K562 (cell line): ENCODE measurements around the gene GAK. TPM values are rescaled to one million over a fixed set of nuclear protein-coding genes. Genes with fewer than 3 reads are reported as not detected.

Experiments
- ATAC-seq: fragments of 200-7000 bp; cut with Tn5 transposase; 3 replicates; pipeline ENCODE4 v1.9.1; 2020; ENCODE audit warnings: moderate library complexity
- BruUV-seq: library from RNA; stranded (reverse); fragments of 400-500 nt; replicated peaks from 2 replicates; lab custom pipeline; 2021; lab: Mats Ljungman, UMichigan
- CTCF ChIA-PET: fragments of 300-600 bp; formaldehyde crosslinking; extraction: SDS; loops from one replicate; lab custom pipeline; 2021; ENCODE audit warnings: low intra/inter-chr PET ratio; lab: Yijun Ruan, JAX
- POLR2A ChIA-PET: fragments of 300-600, 350-650 bp; sonication (Branson Sonifier 250); formaldehyde crosslinking; extraction: SDS; loops from one replicate; lab custom pipeline; 2021; ENCODE audit warnings: antibody characterized with exemption, inconsistent platforms; lab: Yijun Ruan, JAX
- DNase-seq, 4 experiments: peaks; one replicate each; pipeline versions ENCODE4 v3.0.0 to v3.0.0-alpha.2; 2011 to 2018; ENCODE audit warnings: low spot score in 3 of 4, mixed read lengths in 3 of 4; ENCODE audit errors: extremely low read depth in 1 of 4
- FAIRE-seq: peaks from 2 replicates; lab custom pipeline; 2011; peaks lifted over from hg19 to GRCh38; lab: Jason Lieb, UNC
- H2AFZ ChIP-seq: 2 replicates; pipeline ENCODE4 v1.6.0; 2011; ENCODE audit warnings: low read depth, low read length, control low read depth, inconsistent platforms
- H3K27ac ChIP-seq: fragments of 200-600 bp; 3 replicates; pipeline ENCODE4 v1.8.0; 2011; ENCODE audit warnings: low read depth, mild to moderate bottlenecking, control low read depth, inconsistent platforms, low read length, moderate library complexity, mixed read lengths; ENCODE audit errors: extremely low read depth
- H3K27me3 ChIP-seq, 2 experiments: fragments of 300-600 bp in 1 of 2; 2 replicates in 1 of 2; 3 replicates in 1 of 2; pipeline versions ENCODE4 v1.6.0 to v1.8.0; 2011; ENCODE audit warnings: inconsistent platforms in 2 of 2, low read length in 2 of 2, mild to moderate bottlenecking in 1 of 2, mixed read lengths in 1 of 2, moderate library complexity in 1 of 2; ENCODE audit not compliant: control insufficient read depth in 2 of 2, insufficient read depth in 2 of 2
- H3K36me3 ChIP-seq: fragments of 300-600 bp; 3 replicates; pipeline ENCODE4 v1.8.0; 2011; ENCODE audit warnings: mild to moderate bottlenecking, low read length, inconsistent platforms; ENCODE audit not compliant: control insufficient read depth, insufficient read depth
- H3K4me1 ChIP-seq, 2 experiments: fragments of 200-600 bp in 1 of 2; replicated peaks in 1 of 2; 2 replicates in 1 of 2; 3 replicates in 1 of 2; pipeline versions ENCODE4 v1.5.1 to v1.8.0; 2011; ENCODE audit warnings: inconsistent platforms in 2 of 2, low read length in 2 of 2, mild to moderate bottlenecking in 1 of 2, mixed read lengths in 1 of 2, moderate library complexity in 1 of 2; ENCODE audit not compliant: control insufficient read depth in 2 of 2, insufficient read depth in 2 of 2
- H3K4me2 ChIP-seq: 2 replicates; pipeline ENCODE4 v1.6.1; 2011; ENCODE audit warnings: low read length, control low read depth, inconsistent platforms, mixed read lengths; ENCODE audit not compliant: insufficient read depth
- H3K4me3 ChIP-seq: fragments of 200-600 bp; sonication (generic), shearing (Covaris generic); 2 replicates; pipeline ENCODE4 v1.5.1; 2016; ENCODE audit warnings: control low read depth, inconsistent platforms
- H3K79me2 ChIP-seq: fragments of 200-600 bp; 3 replicates; pipeline ENCODE4 v1.8.0; 2011; ENCODE audit warnings: low read length, inconsistent platforms; ENCODE audit not compliant: control insufficient read depth, insufficient read depth
- H3K9ac ChIP-seq, 2 experiments: 2 replicates each; pipeline versions ENCODE4 v1.6.0 to v1.6.1; 2011; ENCODE audit warnings: low read depth in 2 of 2, low read length in 2 of 2, control low read depth in 1 of 2, inconsistent platforms in 1 of 2, mild to moderate bottlenecking in 1 of 2, mixed read lengths in 1 of 2; ENCODE audit not compliant: insufficient read depth in 1 of 2
- H3K9me1 ChIP-seq: one replicate; pipeline ENCODE4 v1.6.0; 2011; ENCODE audit warnings: inconsistent platforms, mild to moderate bottlenecking, low read length, moderate library complexity; ENCODE audit not compliant: control insufficient read depth, insufficient read depth
- H3K9me3 ChIP-seq: replicated peaks from 2 replicates; pipeline ENCODE4 v1.5.1; 2011; ENCODE audit warnings: low read depth, low read length, inconsistent platforms; ENCODE audit not compliant: control insufficient read depth, insufficient read depth
- H4K20me1 ChIP-seq: replicated peaks from 2 replicates; pipeline ENCODE4 v1.6.1; 2011; ENCODE audit warnings: low read length, inconsistent platforms, mixed read lengths; ENCODE audit not compliant: control insufficient read depth, insufficient read depth
- BRD9 ChIP-seq: fragments of 450-650 bp; IDR thresholded peaks from 2 replicates; pipeline ENCODE4 v1.6.1; 2018; ENCODE audit warnings: low read depth; ENCODE audit not compliant: partially characterized antibody
- EZH2 ChIP-seq: IDR thresholded peaks from 2 replicates; pipeline ENCODE4 v1.6.1; 2012; ENCODE audit warnings: low read depth, mild to moderate bottlenecking, inconsistent platforms, low read length, borderline replicate concordance
- IRF1 ChIP-seq: sonication (generic); formaldehyde crosslinking; IDR thresholded peaks from 2 replicates; pipeline ENCODE4 v1.8.0; 2022; ENCODE audit warnings: missing genetic modification reagents, mild to moderate bottlenecking, borderline replicate concordance
- POLR2G ChIP-seq: fragments of 200-400 bp; formaldehyde crosslinking; IDR thresholded peaks from 2 replicates; pipeline ENCODE4 v1.6.1; 2017; ENCODE audit warnings: low read depth, mild to moderate bottlenecking, antibody characterized with exemption, low read length, moderate library complexity
- PRMT5 ChIP-seq: sonication (generic); formaldehyde crosslinking; IDR thresholded peaks from 2 replicates; pipeline ENCODE4 v1.5.0; 2020; ENCODE audit warnings: missing genetic modification reagents
- WGBS: fragments of 100-300 bp; shearing (Covaris generic); methylation state at CpG from one replicate; pipeline ENCODE4 v1.1.6; 2016; ENCODE audit warnings: low coverage, mixed read lengths; ENCODE audit not compliant: insufficient coverage; ENCODE audit errors: missing lambda C conversion rate; 5-methylcytosine and 5-hydroxymethylcytosine counted together
- in situ Hi-C: fragments of 300-500 bp; cut with MboI; formaldehyde crosslinking; loops from 4 replicates; pipeline ENCODE4 v1.15.0; 2018; ENCODE audit warnings: inconsistent platforms, mixed read lengths
- intact Hi-C: fragments of 100-400 bp; cut with micrococcal nuclease; formaldehyde crosslinking; loops from 2 replicates; pipeline ENCODE4 v1.14.2; 2022
- polyA plus RNA-seq, 8 experiments: library from polyadenylated mRNA; depleted of rRNA in 4 of 8; stranded (reverse) in 5 of 8; unstranded in 3 of 8; fragments of >200 nt; fragmentation: Nextera tagmentation in 2 of 8; fragmentation: Illumina TruSeq in 1 of 8; extraction: Ambion mirVana in 2 of 8; extraction: Trizol in 1 of 8; gene quantifications; 2 replicates each; pipeline versions ENCODE4 v1.2.1 to v1.2.3, GENCODE V29; 2011 to 2014; ENCODE audit warnings: inconsistent platforms in 1 of 8, missing spikeins in 1 of 8
- total RNA-seq, 7 experiments: library from RNA; depleted of rRNA in 6 of 7; stranded (reverse); fragments of >200 nt in 6 of 7; fragmentation: Illumina TruSeq in 2 of 7; extraction: Trizol in 2 of 7; gene quantifications; 2 replicates each; pipeline versions ENCODE4 v1.2.1 to v1.2.3, GENCODE V29; 2011 to 2021; ENCODE audit warnings: low replicate concordance in 1 of 7
- TF ChIP-seq, protein P1 (sequence below): fragments of 250-450 bp; sonication (Bioruptor Pico); IDR thresholded peaks from 2 replicates; pipeline ENCODE4 v1.4.0; 2020; ENCODE audit warnings: mild to moderate bottlenecking
- TF ChIP-seq, protein P2 (sequence below): sonication (generic); formaldehyde crosslinking; IDR thresholded peaks from 2 replicates; pipeline ENCODE4 v1.8.0; 2022; ENCODE audit warnings: mild to moderate bottlenecking, missing genetic modification reagents
- TF ChIP-seq, protein P3 (sequence below): fragments of 450-650 bp; formaldehyde crosslinking; IDR thresholded peaks from 2 replicates; pipeline ENCODE4 v1.4.0; 2022; ENCODE audit warnings: mild to moderate bottlenecking, moderate library complexity
- TF ChIP-seq, protein P4 (sequence below): fragments of 250-450 bp; sonication (Bioruptor Pico); IDR thresholded peaks from 2 replicates; pipeline ENCODE4 v1.4.0; 2020; ENCODE audit warnings: borderline replicate concordance

GAK gene
- total and polyA plus RNA-seq, 9 of the 15 experiments (the other 6 are each of a cell fraction or from before 2014, with no cell fraction given): 1.3 to 102 (median 16.2) TPM

DNA sequence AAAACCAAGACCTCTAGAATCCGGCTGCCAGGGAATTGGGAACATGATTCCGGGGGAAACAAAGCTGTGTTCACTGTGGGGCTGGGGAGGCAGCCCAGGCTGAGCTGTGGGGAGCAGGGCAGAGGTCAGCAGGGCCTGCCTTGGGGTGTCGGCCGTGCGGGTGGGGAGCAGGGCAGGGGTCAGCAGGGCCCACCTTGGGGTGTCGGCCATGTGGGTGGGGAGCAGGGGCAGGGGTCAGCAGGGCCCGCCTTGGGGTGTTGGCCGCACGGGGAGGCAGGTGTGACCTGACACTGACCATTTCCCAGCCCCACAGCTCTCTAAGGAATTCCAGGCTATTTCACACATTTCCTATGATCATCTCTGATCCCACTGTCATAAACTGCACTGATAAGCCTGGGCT, 60.6 kb downstream of the GAK start (continued):
- TF ChIP-seq, protein P1, sequence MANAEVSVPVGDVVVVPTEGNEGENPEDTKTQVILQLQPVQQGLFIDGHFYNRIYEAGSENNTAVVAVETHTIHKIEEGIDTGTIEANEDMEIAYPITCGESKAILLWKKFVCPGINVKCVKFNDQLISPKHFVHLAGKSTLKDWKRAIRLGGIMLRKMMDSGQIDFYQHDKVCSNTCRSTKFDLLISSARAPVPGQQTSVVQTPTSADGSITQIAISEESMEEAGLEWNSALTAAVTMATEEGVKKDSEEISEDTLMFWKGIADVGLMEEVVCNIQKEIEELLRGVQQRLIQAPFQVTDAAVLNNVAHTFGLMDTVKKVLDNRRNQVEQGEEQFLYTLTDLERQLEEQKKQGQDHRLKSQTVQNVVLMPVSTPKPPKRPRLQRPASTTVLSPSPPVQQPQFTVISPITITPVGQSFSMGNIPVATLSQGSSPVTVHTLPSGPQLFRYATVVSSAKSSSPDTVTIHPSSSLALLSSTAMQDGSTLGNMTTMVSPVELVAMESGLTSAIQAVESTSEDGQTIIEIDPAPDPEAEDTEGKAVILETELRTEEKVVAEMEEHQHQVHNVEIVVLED (CRISPR knock-in tag): no peak
- TF ChIP-seq, protein P2, sequence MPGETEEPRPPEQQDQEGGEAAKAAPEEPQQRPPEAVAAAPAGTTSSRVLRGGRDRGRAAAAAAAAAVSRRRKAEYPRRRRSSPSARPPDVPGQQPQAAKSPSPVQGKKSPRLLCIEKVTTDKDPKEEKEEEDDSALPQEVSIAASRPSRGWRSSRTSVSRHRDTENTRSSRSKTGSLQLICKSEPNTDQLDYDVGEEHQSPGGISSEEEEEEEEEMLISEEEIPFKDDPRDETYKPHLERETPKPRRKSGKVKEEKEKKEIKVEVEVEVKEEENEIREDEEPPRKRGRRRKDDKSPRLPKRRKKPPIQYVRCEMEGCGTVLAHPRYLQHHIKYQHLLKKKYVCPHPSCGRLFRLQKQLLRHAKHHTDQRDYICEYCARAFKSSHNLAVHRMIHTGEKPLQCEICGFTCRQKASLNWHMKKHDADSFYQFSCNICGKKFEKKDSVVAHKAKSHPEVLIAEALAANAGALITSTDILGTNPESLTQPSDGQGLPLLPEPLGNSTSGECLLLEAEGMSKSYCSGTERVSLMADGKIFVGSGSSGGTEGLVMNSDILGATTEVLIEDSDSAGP (CRISPR knock-in tag): no peak
- TF ChIP-seq, all 486 proteins: peak for 0

GRCh38 chr4:870951-871350, 61.2 kb downstream of the GAK start:
- FAIRE-seq (no peak), ATAC-seq (no peak)
- Histone ChIP-seq H3K4me1 (peaks cover 0 to 22% of the 10 kb centered on the region in 2 experiments; a peak in 1 of 5 replicates), H3K9me1 (no peaks in the 10 kb centered on the region), H4K20me1 (no peaks in the 10 kb centered on the region), H3K79me2 (no peaks in the 10 kb centered on the region), H3K4me3 (no peak overlapping the region)
- in situ Hi-C loops: no loop called here
- intact Hi-C loops: no loop called here
- CTCF ChIA-PET: interaction anchor here (0.6 kb wide), 1 partner anchor 259 kb away, joined by 4 read pairs; no protein-coding TSS in a partner anchor
- TF ChIP-seq EZH2 (no peak), POLR2G (0 out of 2 replicates have a peak, but pooled peaks have one; percentile 32), BRD9 (no peak), IRF1 (CRISPR knock-in tag) (no peak), PRMT5 (CRISPR knock-in tag) (no peak)
- TF ChIP-seq, protein P3, sequence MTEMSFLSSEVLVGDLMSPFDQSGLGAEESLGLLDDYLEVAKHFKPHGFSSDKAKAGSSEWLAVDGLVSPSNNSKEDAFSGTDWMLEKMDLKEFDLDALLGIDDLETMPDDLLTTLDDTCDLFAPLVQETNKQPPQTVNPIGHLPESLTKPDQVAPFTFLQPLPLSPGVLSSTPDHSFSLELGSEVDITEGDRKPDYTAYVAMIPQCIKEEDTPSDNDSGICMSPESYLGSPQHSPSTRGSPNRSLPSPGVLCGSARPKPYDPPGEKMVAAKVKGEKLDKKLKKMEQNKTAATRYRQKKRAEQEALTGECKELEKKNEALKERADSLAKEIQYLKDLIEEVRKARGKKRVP (CRISPR knock-in tag): no peak
- TF ChIP-seq, protein P4, sequence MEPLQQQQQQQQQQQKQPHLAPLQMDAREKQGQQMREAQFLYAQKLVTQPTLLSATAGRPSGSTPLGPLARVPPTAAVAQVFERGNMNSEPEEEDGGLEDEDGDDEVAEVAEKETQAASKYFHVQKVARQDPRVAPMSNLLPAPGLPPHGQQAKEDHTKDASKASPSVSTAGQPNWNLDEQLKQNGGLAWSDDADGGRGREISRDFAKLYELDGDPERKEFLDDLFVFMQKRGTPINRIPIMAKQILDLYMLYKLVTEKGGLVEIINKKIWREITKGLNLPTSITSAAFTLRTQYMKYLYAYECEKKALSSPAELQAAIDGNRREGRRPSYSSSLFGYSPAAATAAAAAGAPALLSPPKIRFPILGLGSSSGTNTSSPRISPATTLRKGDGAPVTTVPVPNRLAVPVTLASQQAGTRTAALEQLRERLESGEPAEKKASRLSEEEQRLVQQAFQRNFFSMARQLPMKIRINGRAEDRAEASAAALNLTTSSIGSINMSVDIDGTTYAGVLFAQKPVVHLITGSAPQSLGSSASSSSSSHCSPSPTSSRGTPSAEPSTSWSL: no peak
- TF ChIP-seq, all 486 proteins: peak for 1
- DNase-seq: no peak
- Histone ChIP-seq H2AFZ (no peak overlapping the region), H3K36me3 (peaks cover 88% of the 10 kb centered on the region; the same call in 2 of the 3 replicates), H3K4me2 (no peak overlapping the region), H3K9me3 (peaks cover 4% of the 10 kb centered on the region; the same call in 1 of the 2 replicates), H3K9ac (no peak overlapping the region), H3K27me3 (no peaks in the 10 kb centered on the region), H3K27ac (no peak overlapping the region)
- no TSS peak for BruUV-seq
- WGBS: 94% methylated on average over 9 of the region's 20 CpGs
- POLR2A ChIA-PET: no interaction called here
